GM19025 (cell line): ENCODE results near the gene CPT1C.
A peak's percentile ranks its signal among the peaks of the same experiment; 100 is the strongest.

Experiments used
- ATAC-seq: cut with Tn5 transposase; IDR thresholded peaks from one replicate; pipeline ENCODE4 v1.9.1; 2021; ENCODE audit warnings: mild to moderate bottlenecking, low read depth, moderate library complexity; ENCODE audit not compliant: unreplicated experiment

Gene CPT1C

DNA sequence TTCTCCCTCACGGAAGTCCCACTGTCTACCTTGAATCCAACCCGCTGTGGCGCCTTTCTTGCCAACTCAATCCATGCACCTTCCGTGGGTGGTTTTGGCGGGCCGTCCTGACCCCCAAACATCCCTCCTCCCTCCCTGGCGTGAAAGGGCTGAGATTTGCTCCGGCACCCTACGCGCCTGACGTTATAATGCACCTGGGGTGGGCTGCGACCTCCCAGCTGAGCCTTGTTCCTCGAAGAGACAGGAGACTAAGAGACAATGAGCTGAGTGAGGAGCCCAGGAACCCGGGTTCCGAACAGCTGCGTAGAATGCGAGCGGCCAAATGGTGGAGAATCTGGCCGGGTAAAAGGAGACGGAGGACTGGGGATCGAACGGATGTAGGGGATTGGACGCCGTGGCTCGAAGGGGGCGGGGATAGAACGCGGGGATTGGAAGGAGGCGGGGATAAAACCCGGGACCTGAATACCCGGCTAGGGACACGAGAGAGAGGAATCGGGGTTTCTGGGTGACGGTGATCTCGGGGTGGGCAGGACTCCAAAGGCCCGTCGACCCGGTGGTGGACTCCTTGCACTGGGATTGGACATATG is at the start of gene CPT1C:
CPT1C (plus strand) TSS at position 461 of the 587 bp plus-strand sequence. CDS start 1,137 bp downstream, outside the sequence.
- no peak for ATAC-seq

DNA sequence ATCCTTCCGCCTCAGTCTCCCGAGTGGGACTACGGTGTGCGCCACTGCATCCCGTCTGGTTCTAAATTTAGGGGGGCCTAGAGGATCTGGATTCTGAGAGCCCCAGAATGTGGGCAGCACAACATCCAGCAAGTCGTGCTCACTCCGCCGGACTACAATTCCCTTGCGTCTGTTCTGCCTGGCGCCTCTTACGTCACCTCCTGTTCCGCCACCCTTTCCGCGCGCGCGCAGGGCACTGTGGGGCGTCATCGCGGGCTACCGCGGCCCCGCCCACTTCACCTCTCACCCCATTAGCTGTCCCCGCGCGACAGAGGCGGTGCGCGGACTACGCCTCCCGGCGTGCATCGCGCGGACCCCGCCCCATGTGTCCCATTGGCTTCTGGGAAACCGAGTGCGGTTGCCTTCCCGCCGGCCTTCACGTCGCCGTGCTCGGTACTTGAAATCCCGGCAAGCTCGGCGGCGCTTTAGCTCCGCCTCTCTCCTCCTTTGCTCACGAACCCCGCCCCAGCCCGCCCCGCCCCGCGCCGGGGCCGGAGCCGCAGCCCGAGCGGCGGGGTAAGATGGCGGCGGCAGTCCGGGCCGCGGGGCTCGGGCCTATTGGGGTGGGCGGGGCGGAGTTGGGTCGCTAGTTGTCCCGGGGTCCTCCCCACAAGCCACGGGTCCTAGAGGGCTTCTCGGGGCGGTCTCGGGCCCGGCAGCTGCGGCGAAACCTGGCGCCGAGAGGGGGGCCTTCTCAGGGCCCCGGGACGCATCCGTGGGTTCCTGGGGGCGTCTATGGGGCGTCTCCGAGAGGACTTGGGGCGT is 49.0 kb upstream of the CPT1C start, which contains the start of gene SCAF1:
SCAF1 (plus strand) TSS at position 522 of the 804 bp plus-strand sequence. CDS start 2,818 bp downstream, outside the sequence.
- peak; percentile 63 for ATAC-seq

DNA sequence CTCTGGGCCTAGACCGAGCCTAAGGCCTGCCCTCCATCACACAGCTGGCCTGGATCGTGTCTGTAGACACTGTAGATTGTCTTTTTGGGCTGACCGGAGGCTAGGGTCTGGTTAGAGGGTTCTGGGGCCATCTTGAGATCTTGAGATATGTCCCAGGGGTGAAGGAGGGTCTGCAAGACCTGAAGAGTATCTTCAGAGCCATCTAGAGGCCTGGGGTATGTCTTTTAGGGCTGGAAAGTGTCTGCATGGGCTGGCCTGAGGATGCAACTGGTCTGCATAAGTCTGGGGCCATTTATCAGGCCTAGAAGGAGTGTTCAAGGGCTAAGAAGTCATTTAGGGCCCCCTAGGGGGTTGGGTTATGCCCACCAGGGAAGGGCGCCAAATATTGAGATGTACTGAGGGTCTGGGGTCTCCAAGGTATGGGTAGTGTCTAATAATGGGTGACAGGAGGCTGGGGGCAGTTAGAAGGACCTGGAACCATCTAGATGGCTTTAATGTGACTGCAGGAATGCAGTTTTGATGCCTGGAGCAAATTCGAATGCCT is 48.4 kb upstream of the CPT1C start:
- ATAC-seq: no peak

DNA sequence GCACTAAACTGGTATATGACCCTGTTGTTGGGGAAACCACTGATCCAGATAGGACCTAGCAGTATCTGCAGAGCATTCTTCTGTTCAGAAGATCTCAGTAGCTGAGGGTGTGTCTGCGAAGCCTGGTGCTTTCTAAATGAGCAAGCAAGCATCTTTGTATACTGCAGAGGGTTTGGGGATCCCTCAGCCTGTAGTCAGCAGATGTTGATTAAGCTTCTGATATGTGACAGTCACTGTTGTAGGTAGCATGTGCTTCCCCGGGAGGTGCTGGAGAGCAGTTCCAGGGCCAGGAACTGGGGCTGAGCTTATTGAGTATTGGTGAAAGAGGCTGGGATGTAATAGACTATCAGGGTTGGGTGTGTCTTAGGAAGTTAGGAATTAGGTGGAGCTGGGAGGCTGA is 47.5 kb upstream of the CPT1C start:
- no peak for ATAC-seq

DNA sequence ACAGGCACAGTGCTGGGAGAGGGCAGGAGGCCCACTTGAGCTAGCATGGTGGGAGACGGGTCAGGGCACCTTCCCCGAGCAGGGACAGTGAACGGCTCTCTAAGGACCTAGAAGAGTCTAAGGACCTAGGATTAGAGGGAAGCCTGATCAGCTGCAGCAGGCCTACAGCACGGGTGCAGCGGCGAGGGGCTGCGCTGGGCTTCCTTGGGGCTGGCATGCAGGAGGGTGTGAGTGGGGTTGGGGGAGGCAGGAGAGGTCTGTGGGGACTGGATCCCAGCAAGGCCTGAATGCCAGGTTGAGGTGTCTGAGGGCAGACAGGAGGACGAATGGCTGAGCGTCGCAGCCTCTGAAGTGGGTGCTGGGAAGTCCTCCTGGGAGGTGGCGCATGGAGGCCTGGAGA is 45.3 kb upstream of the CPT1C start:
- ATAC-seq: no peak

DNA sequence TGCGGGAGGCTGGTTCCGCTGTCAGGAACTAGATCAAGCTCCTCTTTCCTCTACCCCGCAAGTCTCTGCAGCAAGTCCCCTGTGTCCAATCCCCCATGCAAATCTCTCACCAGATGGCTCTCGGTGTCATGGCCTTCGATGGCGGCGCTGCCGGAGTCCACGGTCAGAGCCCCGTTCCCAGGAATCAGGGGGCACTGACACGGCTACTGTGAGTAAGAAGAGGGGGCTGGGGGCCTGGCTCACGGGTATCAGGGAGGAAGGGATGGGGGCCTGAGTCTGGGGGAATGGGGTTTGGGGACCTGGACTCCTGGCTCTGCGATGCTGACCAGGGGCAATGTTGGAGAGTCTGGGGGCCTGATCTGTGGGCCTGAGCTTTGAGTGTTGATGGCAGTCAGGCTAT is 44.9 kb upstream of the CPT1C start:
- no peak for ATAC-seq

DNA sequence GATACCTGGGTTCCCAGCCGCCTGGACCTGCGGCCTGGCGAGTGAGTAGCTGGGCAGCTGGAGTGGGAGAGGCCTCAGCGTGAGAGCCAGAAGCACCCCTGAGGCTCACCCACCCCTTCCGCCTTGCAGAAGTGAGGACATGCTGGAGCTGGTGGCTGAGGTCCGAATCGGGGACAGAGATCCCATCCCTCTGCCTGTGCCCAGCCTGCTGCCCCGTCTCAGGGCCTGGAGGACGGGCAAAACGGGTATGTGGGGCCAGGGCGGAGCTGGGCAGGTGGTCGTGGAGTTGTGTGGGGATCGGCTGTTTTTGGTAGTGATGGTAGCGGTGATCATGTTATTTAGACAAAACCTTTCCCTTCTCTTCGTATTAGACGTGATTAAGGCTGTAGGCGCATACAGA is 44.3 kb upstream of the CPT1C start:
- no peak for ATAC-seq

DNA sequence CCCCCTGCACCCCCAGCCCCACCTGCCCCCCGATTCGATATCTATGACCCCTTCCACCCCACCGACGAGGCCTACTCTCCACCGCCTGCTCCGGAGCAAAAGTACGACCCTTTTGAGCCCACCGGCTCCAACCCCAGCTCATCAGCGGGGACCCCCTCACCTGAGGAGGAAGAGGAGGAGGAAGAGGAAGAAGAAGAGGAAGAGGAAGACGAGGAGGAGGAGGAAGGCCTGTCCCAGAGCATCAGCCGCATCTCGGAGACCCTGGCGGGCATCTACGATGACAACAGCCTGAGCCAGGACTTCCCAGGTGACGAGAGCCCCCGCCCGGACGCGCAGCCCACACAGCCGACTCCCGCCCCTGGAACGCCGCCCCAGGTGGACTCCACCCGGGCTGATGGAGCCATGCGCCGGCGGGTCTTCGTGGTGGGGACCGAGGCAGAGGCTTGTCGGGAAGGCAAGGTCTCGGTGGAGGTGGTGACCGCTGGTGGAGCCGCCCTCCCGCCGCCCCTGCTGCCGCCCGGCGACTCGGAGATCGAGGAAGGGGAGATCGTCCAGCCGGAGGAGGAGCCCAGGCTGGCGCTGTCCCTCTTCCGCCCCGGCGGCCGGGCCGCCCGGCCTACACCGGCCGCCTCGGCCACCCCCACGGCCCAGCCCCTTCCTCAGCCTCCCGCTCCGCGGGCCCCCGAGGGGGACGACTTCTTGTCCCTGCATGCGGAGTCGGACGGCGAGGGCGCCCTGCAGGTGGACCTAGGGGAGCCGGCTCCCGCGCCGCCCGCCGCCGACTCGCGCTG is 39.7 kb upstream of the CPT1C start:
- no peak for ATAC-seq

DNA sequence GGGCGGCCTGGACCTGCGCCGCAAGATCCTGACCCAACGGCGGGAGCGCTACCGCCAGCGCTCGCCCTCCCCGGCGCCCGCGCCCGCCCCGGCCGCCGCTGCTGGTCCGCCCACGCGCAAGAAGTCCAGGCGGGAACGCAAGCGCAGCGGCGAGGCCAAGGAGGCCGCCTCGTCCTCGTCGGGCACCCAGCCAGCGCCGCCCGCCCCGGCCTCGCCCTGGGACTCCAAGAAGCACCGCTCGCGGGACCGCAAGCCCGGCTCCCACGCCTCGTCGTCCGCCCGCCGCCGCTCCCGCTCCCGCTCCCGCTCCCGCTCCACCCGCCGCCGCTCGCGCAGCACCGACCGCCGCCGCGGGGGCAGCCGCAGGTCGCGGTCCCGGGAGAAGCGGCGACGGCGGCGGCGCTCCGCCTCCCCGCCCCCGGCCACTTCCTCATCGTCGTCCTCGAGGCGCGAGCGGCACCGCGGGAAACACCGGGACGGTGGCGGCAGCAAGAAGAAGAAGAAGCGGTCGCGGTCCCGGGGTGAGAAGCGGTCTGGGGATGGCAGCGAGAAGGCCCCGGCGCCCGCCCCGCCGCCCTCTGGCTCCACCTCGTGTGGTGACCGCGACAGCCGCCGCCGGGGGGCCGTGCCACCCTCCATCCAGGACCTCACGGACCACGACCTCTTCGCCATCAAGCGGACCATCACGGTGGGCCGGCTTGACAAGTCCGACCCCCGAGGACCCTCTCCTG is 38.9 kb upstream of the CPT1C start:
- ATAC-seq: no peak

DNA sequence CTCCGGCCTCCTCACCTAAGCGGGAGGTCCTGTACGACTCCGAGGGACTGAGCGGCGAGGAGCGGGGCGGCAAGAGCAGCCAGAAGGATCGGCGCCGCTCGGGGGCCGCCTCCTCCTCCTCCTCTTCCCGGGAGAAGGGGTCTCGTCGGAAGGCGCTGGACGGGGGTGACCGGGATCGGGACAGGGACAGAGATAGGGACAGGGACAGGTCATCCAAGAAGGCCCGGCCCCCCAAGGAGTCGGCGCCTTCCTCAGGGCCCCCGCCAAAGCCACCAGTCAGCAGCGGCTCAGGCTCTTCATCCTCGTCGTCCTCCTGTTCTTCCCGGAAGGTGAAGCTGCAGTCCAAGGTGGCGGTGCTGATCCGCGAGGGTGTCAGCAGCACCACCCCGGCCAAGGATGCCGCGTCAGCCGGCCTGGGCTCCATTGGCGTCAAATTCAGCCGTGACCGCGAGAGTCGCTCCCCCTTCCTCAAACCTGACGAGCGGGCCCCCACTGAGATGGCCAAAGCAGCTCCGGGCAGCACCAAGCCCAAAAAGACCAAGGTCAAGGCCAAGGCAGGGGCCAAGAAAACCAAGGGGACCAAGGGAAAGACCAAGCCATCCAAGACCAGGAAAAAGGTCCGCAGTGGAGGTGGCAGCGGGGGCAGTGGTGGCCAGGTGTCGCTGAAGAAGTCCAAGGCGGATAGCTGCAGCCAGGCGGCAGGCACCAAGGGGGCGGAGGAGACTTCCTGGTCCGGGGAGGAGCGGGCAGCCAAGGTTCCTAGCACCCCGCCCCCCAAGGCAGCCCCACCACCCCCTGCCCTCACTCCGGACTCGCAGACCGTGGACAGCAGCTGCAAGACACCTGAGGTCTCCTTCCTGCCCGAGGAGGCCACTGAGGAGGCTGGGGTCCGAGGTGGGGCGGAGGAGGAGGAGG is 38.1 kb upstream of the CPT1C start:
- ATAC-seq: no peak

DNA sequence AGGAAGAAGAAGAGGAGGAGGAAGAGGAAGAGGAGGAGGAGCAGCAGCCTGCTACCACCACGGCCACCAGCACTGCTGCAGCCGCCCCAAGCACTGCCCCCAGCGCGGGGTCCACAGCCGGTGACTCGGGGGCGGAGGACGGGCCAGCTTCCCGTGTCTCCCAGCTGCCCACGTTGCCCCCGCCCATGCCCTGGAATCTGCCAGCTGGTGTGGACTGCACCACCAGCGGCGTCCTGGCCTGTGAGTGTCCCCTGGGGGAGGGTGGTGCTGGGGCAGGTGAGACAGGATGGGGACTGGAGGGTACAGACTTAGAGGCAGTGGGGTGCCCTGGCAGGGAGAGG is 37.5 kb upstream of the CPT1C start:
- ATAC-seq: no peak

DNA sequence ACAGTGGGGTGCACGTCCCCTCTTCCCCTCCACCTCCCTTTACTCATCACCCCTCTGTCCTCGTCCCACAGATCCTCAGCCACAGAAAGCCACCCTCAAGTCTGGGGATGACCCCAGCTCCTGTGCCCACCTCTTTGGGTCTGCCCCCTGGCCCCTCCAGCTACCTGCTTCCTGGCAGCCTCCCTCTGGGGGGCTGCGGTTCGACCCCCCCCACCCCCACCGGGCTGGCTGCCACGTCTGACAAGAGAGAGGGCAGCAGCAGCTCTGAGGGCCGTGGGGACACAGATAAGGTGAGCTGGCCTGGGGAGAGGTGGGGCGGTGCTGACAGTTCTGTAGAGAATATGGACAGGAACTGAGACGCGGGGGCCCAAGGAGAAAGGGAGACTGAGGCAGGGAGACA is 36.3 kb upstream of the CPT1C start:
- ATAC-seq: no peak

DNA sequence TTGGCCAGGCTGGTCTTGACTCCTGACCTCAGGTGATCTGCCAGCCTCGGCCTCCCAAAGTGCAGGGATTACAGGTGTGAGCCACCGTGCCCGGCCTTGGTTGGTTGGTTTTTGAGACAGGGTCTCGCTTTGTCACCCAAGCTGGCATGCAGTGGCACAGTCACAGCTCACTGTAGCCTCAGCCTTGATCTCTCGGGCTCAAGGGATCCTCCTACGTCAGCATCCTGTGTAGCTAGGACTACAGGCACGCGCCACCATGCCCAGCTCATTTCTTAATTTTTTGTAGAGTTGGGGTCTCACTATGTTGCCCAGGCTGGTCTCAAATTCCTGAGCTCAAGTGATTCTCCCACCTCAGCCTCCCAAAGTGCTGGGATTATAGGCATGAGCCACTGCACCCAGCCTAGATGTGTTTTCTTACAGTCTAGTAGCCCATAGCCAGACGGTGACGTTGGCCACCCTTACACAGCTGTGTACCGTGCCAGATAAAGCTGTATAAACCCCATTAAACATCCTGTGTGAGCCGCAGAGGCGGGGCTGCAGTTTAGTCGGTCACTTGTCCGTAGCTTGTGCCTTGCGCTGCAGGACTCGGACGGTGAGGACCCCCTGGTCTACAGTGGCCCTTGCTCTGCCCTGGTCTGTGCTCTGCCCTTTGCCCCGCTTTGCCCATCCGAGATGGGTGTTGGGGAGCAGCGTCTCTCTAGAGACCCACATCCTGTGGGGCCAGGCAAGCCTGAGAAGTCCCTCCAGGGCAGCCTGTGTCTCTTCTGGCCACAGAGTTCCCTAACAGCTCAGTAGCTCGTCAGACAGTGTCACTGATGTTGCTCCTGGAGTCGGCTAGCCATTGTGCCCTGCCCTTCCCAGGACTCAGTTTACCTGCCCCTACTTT is 35.1 kb upstream of the CPT1C start:
- ATAC-seq: no peak

DNA sequence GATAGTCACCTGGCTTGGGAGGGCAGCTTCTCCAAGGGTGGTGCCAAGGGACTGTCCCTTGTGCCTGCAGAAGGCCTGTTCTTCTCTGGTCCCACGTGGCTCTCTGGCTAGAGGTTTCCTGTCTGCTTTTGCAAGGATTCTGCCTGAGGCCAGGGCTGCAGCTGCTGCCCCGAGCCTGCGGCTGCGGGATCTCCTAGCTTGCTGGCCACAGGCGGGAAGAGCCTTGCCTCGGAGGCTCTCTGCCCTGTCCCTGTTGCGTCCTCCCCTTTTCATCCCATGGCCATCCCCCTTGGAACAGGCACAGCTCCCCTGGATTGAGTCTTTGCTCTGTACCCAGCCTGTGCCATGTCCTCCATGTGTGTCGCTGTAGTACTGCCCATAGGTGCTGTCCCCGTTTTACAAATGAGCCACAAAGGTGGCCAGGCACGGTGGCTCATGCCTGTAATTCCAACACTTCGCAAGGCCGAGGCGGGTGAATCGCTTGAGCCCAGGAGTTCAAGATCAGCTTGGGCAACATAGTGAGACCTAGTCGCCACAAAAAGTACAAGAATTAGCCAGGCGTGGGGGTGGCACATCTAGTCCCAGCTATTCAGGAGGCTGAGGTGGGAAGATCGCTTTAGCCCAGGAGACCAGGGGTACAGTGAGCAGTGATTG is 34.3 kb upstream of the CPT1C start:
- ATAC-seq: no peak

DNA sequence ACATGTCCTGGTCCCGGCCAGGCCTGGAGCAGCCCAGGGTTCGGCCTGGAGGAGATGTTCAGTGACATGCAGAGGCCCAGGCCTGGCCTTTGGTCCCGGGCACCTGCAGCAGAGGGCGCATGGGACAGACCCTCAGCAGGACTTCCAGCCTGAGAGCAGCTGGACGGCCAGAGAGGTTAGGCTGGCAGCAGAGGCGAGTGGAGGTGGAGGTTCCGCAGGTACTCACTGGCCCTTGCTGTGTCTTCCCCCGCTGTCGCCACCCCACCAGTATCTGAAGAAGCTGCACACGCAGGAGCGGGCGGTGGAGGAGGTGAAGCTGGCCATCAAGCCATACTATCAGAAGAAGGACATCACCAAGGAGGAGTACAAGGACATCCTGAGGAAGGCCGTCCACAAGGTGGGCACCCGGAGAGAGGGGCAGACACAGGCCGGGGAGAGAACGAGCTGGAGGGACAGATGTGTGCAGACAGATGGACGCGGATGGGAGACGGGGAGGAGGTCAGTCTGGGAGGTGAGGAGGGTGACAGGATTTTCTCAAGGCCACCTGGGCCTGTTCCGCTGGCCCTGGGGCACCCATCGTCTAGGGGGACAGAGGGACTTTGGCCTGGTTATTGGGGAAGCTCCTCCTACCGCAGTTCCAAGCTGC is 33.3 kb upstream of the CPT1C start:
- ATAC-seq: no peak

DNA sequence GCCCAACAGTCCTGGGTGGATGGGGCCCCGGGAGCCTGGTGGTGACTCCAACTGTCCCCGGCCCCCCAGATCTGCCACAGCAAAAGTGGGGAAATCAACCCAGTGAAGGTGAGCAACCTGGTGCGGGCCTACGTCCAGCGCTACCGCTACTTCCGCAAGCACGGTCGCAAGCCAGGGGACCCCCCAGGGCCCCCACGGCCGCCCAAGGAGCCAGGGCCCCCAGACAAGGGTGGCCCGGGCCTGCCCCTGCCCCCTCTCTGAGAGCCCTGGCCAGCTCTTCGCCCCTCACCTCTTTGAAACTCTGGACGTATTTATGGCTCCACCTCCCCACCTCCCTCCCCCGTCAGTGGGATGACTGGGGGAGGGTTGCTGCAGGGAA is 32.8 kb upstream of the CPT1C start:
- ATAC-seq: no peak

DNA sequence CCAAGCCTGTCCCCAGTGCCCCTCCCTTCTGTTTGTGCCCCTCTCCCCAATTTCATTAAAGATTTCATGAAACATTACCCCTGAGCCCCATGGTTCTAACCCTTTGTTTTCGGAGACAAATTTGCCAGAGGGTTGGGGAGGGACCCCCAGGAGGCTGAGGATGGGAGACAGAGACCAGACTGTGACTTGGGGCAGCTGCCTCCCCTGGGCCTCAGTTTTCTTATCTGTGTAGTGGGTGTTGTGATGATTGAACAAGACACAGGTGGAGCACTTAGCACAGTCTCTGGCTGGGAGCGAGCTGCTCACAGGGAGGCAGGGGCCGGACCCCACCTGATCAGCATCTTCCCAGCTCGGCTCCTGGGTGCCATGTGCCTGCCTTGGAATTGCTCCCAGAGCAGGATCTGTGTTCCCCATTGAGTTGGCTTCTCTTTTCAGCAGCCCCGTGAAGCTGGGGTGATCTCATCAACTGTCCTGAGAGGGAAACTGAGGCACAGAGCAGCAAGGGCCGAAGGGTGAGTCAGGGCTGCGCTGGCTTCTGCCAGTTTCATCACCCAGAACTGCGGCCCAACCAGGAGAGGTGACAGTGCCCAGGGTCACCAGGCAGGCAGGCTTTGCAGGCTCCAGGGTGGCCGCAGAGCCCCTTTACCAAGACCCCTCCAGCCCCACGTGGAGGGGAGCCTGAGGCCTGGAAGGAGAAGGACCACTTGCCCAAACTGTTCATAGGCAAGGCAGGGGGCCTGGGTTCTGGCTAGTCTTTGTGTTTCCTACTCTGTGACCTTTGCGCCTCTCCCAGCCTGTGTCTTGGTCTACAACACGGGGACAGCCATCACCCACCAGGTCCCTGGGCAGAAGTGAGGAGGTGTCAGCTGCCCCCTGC is 32.1 kb upstream of the CPT1C start:
- no peak for ATAC-seq
